Right lung (tissue), 5 donors: ENCODE data around the gene OBSCN. TPM values are rescaled to one million over a fixed set of nuclear protein-coding genes. Genes with fewer than 3 reads are reported as not detected.

Experiments used
- DNase-seq, 2 donors: peaks; one replicate each; pipeline ENCODE4 v3.0.0-alpha.2; 2013
- polyA plus RNA-seq, 5 donors: library from polyadenylated mRNA; unstranded; fragments of 120-200 nt; gene quantifications; one replicate each; pipeline versions ENCODE4 v1.2.1 to v1.2.3, GENCODE V29; 2013; ENCODE audit warnings: inconsistent platforms in 1 of 5, low replicate concordance in 1 of 5; ENCODE audit not compliant: insufficient read length in 5 of 5, insufficient read depth in 1 of 5

Gene OBSCN
- polyA plus RNA-seq, 5 donors = 36.0 to 66.4 (median 48.8) TPM

- DNase-seq = peak; percentile 78 to 83
These were observed 170.4 kb downstream of the OBSCN start for GRCh38 chr1:228378090-228378872.

DNA sequence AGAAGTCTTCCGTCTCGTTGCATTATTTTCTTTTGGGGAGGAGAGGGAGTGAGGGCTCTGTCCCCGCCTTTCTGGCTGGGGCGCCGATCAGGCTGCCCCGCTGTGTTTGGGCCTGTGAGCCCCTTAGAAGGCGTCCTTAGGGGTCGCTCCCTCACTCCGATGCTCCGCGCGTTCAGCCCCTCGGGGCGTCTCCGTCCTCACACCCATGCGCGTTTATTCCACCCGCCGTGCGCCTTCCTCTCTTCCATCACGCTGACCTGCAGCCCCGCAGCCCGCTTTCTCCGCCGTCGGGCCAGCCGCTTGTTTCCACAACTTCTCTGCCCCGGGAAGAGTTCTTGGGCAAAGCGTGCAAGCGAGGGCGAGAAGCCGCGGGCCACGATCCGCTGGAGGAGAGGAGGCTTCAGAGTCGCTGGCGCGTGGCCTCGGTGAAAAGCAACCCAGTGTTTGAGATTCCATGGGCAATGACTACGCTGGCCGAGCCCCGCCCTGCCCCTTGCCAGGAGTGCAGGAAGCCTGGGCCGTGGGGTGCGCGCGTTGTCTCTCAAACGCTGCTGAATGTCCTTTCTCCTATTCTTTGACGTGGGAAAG is 171.1 kb downstream of the OBSCN start:
- DNase-seq = no peak

DNA sequence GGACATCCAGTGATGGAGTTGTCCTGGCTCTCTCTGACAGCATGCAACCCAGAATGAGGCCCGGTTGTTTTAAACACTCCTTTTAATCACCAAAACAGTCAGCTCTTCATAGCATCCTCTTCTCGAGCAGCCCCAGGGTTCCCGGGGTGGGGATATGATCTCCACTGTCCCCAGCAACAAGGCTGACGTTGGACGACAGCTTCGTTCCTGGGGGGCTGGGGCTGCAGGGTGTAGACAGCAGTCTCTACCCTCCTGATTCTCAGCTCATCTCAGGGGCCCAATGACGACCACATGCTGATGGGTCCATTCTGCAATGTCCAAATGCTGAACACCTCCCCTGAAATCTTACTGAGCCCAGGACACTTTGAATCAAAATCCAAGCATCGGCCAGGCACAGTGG is 171.8 kb downstream of the OBSCN start:
- DNase-seq = no peak

DNA sequence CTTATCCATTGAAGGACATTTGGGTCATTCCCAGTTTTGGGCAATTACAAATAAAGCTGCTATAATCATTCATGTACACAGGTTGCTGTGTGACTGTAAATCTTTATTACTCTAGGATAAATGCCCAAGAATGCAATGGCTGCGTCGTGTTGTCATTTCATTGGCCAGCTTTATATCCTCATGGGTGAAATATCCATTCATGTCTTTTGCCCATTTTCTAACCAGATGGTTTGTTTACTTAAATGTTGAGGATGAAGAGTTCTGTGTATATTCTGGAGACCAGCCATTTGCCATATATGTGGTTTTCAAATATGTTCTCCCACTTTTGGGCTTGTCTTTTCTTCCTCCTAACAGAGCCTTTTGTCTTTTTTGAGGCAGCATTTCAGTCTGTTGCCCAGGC is 173.5 kb downstream of the OBSCN start:
- no peak for DNase-seq

- no peak for DNase-seq
These were observed 175.9 kb downstream of the OBSCN start for GRCh38 chr1:228383773-228384172.

- DNase-seq = no peak
These were observed 177.4 kb downstream of the OBSCN start for GRCh38 chr1:228385232-228385631.

DNA sequence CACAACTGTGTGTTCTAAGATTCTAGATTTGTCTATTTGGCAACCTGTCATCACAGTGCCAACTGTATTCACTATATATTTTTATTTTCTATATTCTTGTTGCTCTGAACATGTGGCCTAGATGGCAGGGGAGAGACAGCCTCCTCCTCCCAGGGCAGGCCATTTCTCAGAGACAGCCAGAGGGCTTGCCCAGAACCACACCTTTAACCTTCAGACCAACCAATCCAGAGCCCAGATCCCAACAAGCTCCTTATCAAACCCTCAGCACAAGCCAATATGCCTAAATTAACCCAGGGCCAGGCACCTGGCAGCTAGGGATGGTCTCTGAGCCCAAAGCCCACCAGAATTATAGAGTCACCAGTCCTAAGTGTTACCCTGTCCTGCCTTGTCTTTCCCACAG is 179.5 kb downstream of the OBSCN start:
- no peak for DNase-seq

DNA sequence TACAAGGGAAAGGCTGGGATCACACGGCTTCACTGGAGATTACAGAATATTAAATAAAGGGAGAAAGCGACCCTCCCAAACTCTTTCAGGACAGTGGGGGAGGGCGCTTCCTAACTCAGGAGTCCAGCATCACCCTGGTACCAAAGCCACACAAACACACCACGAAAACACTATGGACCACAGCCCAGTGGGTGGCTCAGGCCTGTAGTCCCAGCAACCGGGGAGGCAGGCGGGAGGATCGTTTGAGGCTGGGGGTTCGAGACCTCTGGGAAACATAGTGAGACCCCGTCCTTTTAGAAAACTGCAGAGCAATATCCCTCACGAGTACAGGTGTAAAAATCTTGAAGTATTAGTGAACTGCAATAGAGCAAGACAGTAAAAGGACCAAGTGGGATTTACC is 182.8 kb downstream of the OBSCN start:
- DNase-seq = no peak

DNA sequence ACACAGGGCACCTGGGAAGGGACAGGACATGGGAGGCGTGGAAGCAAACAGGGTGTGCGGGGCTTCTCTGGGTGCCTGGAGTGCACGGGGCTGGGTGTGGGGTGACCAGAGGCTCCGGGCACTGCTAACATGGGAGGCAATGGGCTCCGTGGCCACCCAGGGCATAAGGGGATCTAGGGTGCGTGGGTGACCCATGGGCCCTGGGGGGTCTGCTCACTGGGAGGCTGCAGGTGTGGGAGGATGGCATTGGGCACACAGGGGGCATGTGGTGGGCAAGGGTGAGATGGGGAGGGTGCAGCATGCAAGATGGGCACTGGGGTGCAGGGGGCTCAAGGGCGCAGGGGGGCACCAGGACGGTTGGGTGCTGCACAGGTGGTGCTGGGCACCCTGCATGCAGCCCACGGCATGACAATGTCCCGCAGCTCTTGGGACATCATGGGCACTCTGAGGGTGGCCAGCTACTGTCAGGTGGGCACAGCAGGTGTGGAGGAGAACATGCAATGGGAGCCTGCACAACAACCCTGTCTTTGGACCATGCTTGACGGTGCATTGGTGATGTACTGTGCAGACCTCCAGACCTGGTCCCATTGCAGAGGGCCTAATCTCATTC is 183.7 kb downstream of the OBSCN start:
- no peak for DNase-seq

DNA sequence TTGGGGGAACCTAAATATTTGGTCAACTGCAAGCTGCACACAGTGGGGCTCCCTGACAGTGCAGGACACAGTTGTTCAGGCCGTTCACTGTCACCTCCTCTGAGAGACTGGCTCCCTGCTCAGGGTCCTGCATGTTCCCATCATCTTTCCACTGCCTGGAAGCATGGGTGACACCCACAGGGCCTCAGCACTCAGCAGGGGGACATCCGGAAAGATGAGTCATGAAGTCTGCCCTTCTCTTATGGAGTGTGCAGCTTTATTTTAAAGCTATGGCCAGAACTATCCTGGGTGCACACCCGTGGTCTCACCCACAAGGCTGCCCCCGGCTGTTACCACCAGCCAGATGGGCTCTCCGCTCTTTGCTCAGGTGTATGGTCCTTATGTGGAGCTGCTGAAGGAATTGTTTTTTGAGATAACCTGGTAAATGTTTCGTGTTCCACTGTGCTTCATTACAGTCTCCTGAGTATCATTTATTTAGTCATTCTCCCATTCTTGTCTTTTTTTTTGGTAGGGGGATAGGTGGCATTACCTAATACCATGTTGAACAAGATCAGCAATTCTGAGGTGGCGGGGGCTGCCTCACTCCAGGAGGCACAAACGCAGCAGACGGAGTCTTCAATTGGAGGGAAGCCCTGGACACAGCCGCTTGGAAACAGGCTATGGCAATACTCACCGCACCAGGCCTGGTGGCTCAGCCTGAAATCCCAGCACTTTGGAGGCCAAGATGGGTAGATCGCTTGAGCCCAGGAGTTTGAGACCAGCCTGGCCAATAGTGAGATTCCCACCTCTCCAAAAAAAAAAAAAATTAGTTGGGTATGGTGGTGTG is 184.5 kb downstream of the OBSCN start:
- no peak for DNase-seq

GRCh38 chr1:228393268-228393701 is 185.4 kb downstream of the OBSCN start:
- DNase-seq = no peak

- no peak for DNase-seq
These were observed 186.1 kb downstream of the OBSCN start for GRCh38 chr1:228393811-228394570.

DNA sequence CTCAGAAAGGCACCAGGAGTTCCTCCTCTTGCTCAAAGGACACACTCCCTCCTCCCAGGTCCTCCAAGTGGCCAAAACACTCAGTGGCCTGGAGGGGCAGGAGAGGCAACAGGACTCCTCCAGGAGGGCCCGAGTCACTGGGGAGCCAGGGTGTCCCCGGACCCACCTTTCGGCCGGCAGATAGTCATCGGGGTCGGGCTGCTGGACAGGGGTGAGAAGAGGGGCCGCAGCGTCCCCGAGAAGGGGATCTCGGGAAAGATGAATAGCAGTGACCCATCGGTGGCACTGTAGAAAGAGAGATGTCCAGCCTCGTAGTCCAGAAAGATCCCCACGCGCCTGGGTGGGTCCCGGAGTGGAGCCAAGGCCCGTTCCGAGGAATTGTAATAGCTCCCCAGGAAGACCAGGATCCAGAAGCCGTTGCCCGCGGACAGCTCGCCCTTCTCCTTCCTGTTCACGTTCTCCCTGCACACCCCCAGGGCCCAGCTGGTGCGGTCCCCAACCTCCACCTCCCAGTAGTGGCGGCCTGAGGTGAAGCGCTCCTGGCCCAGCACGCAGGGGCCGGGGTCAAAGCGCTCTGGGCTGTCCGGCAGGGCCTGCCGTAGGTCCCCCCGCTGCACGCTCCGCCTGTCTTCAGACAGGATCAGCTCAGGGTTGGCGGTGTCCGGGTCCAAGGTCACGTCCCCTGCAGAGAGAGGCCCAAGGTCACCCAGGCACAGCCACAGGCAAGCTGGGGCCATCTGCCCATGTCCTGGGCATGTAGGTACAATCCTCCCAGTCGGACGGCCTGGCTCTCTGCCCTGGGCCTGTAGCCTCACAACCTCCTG is 186.9 kb downstream of the OBSCN start:
- no peak for DNase-seq

GRCh38 chr1:228396770-228397662 is 189.2 kb downstream of the OBSCN start:
- no peak for DNase-seq

GRCh38 chr1:228397966-228398365 is 190.1 kb downstream of the OBSCN start:
- DNase-seq = no peak

DNA sequence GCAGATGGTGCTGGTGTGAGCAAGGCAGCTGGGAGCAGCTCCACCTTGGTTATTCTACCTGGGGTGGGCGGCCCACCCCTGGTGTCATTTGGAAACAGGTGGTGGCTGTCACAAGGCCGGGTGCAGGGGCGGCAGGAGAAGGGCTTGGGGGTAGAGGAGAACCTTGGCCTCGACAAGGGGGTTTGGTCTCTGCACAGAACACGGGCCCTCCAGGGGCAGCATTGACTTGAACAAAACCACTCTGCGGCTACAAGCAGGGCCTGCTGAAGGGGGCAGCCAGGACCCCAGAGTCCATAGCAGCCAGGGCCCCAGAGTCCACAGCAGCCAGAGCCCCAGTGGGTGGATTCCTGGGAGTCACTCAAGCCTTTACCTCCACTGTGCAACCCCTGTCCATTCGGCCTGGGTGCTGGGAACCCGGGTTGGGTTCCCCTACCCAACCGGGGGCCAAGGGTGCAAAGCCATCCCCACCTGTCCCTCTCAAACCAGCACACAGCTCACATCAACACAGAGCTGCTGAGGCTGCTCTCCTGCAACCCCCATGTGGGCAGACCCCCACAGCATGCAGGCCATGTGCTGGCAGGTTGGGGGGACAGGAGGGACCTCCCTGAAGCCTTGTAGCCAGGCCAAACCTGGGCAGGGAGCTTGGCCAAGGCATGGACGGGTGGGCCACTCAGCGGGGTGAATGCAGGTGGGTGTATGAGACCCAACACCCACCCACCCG is 191.1 kb downstream of the OBSCN start:
- DNase-seq = no peak

GRCh38 chr1:228399531-228400236 is 191.8 kb downstream of the OBSCN start:
- no peak for DNase-seq

- DNase-seq = no peak
These were observed 192.4 kb downstream of the OBSCN start for GRCh38 chr1:228400237-228400651.
